ENCODE measurements around the gene ADD1.

The ADD1 gene

DNA sequence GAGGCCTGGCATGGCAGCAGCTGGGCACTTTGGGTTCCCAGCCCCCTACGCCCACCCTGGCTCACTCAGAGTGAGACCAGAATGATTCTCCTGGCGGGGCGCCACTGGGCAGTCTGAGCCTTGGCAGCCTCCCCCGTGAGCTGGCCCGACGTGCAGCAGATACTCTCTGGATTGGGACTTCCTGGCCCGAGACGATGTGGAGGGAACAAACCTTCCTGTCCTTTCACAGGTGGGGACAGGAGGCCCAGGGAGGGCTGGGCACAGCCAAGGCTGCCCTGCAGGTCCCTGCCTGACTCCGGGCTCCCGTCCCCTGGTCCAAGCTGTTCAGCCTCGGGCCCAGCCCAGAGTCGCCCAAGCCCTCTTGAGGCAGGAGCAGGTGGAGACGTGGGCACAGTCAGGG lies 17.9 kb upstream of the ADD1 start:
- H3K27ac ChIP-seq: no peak overlapping the region
- no peak for TF ChIP-seq ZFX (IDR thresholded peaks at IDR 0.05; ENCODE audit: borderline replicate concordance)
- TF ChIP-seq, protein P1, sequence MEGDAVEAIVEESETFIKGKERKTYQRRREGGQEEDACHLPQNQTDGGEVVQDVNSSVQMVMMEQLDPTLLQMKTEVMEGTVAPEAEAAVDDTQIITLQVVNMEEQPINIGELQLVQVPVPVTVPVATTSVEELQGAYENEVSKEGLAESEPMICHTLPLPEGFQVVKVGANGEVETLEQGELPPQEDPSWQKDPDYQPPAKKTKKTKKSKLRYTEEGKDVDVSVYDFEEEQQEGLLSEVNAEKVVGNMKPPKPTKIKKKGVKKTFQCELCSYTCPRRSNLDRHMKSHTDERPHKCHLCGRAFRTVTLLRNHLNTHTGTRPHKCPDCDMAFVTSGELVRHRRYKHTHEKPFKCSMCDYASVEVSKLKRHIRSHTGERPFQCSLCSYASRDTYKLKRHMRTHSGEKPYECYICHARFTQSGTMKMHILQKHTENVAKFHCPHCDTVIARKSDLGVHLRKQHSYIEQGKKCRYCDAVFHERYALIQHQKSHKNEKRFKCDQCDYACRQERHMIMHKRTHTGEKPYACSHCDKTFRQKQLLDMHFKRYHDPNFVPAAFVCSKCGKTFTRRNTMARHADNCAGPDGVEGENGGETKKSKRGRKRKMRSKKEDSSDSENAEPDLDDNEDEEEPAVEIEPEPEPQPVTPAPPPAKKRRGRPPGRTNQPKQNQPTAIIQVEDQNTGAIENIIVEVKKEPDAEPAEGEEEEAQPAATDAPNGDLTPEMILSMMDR (IDR thresholded peaks at IDR 0.05): no peak

DNA sequence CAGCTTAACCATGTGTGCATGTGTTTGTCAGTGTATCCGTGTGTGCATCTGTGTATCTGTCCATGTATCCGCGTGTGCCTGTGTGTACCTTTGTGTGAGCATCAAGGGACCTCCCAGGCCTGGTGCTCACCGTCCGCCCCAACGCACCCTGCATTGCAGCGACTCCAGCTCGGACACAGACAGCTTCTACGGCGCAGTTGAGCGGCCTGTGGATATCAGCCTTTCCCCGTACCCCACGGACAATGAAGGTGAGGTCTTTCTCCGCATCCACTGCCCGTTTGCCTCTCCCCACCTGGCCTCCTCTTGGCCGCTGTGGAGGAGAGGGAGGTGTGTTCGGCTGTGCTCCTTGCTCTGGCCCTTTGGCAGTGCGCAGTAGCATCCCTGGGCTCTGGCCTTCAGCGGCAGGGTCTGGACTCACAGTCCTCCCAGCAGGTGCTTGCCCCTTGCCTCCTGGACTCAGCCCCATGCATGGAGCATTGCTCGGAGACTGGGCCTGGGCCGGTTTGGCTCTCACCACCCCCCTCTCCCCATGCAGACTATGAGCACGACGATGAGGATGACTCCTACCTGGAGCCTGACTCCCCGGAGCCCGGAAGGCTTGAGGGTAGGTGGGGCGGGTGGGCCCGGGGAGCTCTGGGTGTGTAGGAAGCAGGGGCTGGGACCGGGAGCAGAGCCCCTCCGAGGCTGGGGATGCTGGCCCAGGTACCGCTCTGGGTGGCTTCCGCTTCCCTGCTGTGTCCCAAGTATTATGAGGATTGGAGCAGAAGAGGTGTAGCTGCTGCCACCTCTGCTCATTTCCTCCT lies 16.4 kb upstream of the ADD1 start:
- H3K27ac ChIP-seq: no peak overlapping the region
- TF ChIP-seq, protein P1 (IDR thresholded peaks at IDR 0.05): no peak
- TF ChIP-seq ZFX (IDR thresholded peaks at IDR 0.05; ENCODE audit: borderline replicate concordance): no peak

DNA sequence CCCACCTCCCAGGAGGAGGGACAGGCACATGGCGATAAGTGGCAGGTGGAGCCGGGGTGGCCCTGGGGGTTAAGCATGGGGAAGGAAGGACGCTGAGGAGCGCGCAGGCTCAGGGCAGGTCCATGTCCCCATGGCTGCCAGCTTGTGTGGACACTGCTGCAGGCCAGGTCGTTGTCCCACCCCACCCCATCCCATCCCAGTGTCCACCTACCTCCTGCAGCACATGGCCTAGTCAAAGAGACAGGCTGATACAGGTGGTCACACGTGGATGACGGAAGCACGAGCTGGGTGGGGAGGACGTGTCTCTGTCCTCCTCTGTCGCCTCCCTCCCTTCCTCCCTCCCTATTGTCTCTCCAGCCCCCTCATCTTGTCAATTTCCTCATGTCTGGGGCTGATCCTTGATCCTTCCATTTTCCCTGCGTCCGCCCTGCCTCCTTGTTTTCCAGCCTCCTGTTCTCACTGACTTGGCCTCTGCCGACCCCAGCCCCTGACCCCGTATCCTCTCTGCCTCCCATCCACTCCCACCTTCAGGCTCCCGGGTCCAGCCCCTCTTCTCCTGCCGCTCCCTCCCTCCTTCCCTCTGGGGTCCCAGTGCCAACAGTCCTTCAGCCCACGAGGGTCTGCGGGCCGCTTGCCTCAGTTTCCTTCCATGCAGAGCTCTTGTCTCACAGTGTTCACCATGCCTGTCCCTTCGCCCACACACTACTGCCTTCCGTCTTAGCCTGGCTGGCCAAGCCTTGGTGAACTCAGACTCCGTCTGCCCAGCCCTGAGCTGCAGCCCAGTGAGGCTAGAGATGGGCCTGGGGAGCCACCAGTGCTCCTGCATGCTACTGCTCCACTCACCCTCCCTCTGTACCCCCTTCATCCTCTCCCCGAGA lies 15.5 kb upstream of the ADD1 start:
- TF ChIP-seq, protein P1 (IDR thresholded peaks at IDR 0.05): no peak
- TF ChIP-seq ZFX (IDR thresholded peaks at IDR 0.05; ENCODE audit: borderline replicate concordance): no peak

DNA sequence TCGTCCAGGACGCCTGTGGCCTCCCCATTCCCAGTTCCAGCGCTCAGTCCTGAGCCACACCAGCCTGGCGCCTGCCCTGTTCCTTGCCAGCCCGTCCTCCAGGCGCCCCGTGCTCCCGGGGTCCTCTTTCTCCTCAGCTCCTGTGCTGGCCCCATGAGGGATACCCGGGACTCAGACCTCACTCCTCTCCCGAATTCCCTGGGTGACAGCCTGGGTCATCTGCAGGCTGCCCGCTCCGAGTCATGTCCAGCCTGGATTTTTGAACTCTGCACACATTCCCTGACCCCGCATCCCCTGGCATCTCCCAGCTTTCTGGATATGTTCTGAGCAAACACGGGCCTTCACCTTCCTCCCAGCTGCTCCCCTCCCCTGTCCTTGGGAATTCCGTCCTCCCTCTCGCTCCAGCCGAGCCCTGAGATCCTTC lies 14.9 kb upstream of the ADD1 start:
- no peak for TF ChIP-seq ZFX (IDR thresholded peaks at IDR 0.05; ENCODE audit: borderline replicate concordance)
- TF ChIP-seq, protein P1 (IDR thresholded peaks at IDR 0.05): no peak

More for the DNA sequence above, 15.5 kb upstream of the ADD1 start:
- no peak overlapping the region for H3K27ac ChIP-seq

DNA sequence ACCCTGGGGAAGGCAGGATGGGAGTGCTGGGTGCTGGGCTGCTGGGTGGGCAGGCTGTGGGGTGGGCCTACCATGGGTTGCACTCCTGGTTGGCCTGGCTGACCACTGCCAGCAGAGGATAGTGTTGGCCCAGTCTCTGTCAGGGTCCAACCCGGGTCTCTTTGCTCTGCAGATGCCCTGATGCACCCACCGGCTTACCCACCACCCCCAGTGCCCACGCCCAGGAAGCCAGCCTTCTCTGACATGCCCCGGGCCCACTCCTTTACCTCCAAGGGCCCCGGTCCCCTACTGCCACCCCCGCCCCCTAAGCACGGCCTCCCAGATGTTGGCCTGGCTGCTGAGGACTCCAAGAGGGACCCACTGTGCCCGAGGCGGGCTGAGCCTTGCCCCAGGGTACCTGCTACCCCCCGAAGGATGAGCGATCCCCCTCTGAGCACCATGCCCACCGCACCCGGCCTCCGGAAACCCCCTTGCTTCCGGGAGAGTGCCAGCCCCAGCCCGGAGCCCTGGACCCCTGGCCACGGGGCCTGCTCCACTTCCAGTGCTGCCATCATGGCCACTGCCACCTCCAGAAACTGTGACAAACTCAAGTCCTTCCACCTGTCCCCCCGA lies 14.2 kb upstream of the ADD1 start:
- TF ChIP-seq, protein P1 (IDR thresholded peaks at IDR 0.05): no peak
- no peak for TF ChIP-seq ZFX (IDR thresholded peaks at IDR 0.05; ENCODE audit: borderline replicate concordance)
- H3K27ac ChIP-seq: no peak overlapping the region

More for the DNA sequence above, 14.9 kb upstream of the ADD1 start:
- no peak overlapping the region for H3K27ac ChIP-seq

DNA sequence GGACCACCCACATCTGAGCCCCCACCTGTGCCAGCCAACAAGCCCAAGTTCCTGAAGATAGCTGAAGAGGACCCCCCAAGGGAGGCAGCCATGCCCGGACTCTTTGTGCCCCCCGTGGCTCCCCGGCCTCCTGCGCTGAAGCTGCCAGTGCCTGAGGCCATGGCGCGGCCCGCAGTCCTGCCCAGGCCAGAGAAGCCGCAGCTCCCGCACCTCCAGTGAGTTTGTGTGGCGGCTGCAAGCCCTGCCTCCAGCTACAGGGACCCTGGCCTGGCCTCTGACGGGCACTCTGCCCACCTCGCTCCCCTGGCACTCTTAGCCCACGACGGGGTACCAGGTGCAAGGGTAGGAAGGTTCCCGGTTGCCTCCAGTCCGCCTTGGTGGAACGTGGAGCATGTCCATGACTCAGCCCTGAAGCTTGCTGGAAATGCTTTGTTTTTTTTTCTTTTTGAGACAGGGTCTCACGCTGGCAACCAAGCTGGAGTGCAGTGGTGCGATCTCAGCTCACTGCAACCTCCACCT lies 13.7 kb upstream of the ADD1 start:
- no peak for TF ChIP-seq ZFX (IDR thresholded peaks at IDR 0.05; ENCODE audit: borderline replicate concordance)
- TF ChIP-seq, protein P1 (IDR thresholded peaks at IDR 0.05): no peak
- no peak overlapping the region for H3K27ac ChIP-seq
